NCI-H524 (cell line): ENCODE data around the gene TBC1D2B.

Experiments
- DNase-seq, 2 experiments: peaks; one replicate each; lab custom pipeline; 2025; lab: John Stamatoyannopoulos, UW

The TBC1D2B gene

DNA sequence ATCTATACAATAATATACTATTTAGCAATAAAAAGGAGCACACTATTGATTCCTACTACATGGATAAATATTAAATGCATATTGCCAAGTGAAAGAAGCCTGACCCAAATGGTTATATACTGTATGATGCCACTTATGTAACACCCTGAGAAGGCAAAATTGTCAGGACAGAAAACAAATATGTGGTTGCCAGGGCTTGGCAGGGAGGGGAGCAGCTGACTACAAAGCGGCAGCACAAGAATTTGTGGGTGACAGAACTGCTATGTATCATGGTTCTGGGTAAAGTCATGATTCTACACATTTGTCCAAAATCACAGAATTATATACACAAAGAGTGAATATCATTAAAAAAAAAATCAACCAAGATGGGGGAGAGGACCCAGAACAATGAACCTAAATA, 22.5 kb downstream of the TBC1D2B start:
- no peak for DNase-seq

DNA sequence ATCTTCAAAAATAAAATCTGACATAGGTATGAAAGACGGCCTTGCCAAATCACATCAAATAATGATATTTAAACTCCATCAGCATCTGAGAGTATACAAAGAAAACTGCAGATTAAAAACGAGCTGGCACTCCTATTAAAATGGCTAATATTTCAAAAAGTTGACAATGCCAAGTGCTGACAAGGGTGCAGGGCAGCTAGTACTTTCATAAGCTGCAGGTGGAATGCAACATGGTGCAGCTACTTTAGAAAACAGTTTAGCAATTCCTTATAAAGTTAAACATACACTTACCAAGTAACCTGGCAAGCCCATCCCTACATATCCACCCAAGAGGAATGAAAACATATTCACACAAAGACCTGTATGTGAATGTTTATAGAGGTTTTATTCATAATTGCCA, 23.0 kb downstream of the TBC1D2B start:
- no peak for DNase-seq

DNA sequence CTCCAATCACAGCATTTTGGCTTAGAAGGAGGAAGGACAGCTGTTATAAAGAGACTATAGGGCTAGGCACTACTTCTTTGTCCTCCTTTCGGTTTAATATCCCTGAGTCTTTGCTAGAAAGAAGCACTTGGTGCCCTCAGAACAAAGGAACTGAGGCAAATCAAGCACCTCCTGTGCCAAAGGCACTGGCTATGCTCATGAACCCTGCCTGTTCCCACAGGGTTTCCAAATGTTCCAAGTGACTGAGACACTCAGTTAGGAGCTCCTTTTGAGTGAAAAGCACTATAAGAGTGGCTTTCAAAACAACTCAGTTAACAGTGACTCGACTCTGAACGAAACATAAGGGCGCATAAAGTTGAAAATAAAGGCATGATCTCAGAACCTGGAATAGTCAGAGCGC, 25.0 kb downstream of the TBC1D2B start:
- DNase-seq = no peak

DNA sequence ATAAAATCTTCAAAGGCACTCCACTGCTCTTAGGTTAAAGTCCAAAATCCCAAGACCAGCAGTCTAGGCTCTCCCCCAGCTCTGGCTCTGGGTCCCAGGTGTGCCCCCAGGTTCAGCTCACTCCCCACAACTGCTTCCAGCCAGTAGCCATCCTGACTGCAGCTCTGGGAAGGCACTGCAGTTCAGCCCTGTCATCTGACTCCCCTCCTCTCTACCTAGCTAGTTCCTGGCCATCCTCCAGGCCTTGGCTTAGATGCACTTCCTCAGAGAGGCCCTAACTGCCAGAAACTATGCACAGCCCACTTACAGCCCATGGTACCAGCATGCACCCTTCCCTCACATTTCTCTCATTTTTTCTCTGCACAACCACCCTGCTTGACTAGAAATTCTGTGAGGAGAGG, 25.5 kb downstream of the TBC1D2B start:
- DNase-seq = peak in 1 of 2 experiments; percentile 21

DNA sequence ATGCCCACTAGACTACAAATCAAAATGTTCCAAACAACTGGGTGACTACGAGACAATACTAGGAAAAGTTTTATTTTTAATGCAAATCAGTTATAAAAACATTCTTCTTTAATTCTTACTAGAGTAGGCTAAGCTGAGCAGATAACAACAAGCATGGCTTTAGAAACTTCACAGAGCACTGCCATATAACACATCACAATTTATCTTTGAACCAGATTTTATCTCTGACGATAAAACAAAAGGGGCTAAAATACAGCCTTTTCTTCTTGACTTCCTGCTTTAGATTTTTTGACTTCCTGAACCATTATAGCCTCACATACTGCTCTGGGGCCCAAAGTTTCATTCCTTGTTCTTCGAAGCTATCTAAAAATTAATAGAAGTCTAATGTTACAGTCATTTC, 25.9 kb downstream of the TBC1D2B start:
- DNase-seq = no peak

DNA sequence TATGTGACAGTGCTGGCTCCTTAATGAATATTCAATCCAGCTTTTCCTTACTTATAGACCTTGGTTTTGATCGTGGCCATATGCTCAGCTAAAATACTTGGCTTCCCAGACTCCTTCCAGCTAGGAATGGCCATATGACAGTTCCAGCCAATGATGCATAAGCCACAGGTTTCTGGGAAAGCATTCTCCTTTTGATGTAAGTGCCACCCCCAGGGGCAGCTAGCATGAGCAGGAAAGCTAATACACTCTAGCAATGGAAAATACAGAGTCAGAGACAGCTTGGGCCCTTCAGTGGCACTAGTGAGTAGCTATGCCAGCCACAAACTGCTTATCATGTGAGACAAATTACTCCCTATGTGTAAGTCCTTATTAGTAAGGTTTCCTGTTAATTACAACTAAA, 26.7 kb downstream of the TBC1D2B start:
- peak; percentile 47 to 88 for DNase-seq

DNA sequence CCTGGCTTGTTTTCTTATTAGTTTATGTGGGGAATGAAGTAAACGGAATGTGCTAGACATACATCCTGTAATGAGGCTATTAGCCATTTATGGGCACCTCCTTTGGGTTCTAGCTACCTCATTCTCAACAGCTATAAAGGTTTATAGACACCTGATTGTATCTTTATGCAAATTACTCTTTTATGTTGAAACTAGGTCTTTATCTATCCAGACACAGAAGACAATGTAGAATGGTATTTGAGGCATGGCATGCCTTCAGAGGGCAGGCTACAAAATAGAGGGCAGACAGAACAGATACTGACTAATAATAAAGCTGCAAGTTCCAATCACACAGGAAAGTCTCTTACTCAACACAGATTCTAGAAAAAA, 27.1 kb downstream of the TBC1D2B start:
- DNase-seq = no peak

DNA sequence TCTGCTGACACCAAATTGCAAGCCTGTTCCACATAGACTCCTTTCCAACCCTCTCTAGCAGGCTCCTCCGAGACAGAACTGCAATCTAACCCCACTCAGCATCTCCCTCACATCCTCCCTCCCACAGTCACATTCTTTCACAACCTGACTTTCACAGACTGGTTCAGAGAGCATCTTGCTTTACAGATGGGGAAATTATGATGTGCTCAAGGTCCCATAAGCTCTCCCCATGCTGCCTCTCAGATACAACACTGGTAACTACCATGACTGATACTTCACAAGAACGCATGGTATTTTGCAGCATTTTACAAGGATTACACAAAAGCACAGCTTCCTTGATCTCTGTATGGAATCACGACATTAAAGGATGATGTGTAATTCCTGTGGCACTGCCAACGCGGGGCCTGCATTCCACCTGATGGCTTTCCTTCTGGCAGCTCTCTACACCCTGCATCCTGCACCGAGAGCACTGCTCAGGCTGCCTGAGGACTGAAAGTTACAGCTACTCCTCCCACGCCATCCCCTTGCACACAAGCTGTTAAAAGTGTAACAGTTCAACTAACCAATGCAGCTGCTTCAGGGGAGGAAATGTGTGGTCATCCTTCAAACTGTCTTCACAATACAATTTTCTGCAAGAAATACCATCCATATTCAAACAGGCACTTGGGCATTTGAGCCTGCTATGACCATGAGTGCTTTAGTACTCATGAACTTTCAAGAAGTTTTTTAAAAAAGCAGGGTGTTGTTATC, 27.6 kb downstream of the TBC1D2B start:
- DNase-seq = no peak

DNA sequence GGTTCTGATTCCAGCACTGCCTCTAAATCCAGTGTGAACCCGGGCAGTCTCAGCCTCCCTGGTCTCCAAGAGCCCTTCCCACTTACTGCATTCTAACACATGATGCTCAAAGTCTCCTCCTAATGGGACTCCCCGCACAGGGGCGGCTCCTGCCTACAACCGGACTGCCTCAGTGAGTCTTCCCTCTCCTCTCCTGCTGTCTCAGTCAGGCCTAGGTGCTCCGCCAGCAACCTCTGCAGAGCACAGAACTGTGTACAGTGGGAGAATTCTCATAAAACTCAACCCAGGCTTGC, 28.9 kb downstream of the TBC1D2B start:
- no peak for DNase-seq

DNA sequence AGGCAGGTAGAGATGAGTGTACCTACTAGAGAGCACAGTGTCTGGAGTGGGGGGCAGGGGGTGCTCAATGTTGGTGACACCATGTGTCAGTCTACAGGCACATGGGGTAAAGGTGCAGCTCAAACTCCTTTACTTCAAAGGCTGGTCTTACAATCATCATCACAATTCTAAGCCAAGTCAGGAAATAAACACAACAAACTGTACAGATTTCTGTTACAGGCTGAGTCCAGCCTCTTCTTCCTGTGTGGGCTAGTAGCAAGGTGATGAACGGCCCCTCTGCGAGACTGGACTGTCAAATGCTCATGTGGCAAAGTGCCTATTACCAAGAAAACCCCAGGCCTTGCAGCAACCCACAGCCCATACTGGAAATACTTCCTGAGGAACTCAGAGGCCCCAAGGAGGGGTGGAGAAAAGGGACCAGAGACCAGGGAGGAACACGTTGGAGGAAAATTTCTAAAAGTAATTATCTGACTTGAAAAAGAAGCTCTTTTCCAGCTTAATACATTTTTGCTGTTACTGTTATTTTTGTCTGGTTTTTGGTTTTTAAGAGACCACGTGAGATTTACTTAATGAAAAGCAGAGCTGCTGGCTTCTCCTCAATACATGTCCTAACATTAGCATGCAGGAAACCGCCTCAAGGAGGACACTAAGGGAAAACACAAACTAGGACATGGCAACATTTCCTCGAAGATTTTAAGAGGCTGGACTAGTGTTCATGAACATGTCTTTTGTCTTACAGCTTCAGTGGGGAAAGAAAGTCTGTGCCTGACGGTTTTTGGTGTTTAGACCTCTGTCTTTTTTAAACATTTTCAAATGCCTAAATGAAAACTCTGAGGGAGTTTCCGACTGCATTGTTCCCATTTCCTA, 29.5 kb downstream of the TBC1D2B start:
- DNase-seq = no peak

DNA sequence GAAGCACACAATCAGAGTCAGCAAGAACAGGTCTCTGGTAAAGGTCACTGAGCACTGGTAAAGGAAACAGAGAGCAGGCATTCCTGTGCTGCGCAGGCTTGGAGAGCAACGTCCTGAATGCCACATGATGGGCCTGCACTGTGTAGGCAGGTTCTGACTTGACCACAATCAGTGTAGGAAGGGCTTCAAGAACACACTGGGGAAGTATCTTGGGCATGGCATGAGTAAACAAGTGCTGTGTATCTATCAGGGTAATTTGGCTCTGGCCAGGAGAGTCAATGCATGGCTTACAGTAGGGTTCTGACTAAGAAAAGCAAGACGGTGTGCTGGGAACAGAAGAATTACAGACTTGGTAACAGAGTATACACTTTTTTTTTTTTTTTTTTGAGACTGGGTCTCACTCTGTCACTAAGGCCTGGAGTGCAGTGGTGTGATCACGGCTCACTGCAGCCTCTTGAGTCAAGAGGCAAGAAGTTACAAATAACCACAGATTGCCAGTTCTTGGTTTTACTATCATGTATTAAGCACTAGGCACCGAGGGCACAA, 30.6 kb downstream of the TBC1D2B start:
- no peak for DNase-seq

DNA sequence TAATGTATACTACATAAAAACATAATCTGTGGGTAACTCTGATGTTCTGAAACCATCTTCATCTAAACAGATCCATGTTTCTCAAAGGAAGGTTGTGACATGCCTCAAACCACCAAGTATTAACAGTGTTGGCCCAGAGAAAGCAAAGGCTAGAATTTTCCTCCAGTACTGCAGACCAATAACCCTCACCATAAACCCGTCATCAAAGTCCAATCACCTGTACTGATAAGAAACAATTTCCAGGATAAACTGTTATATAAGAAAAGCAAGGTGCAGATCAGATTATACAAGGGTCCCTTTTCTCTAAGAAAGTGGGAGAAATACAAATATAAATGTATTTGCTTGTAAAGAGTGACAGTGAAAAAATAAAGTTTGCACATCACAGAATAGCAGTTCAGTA, 32.3 kb downstream of the TBC1D2B start:
- DNase-seq = no peak

DNA sequence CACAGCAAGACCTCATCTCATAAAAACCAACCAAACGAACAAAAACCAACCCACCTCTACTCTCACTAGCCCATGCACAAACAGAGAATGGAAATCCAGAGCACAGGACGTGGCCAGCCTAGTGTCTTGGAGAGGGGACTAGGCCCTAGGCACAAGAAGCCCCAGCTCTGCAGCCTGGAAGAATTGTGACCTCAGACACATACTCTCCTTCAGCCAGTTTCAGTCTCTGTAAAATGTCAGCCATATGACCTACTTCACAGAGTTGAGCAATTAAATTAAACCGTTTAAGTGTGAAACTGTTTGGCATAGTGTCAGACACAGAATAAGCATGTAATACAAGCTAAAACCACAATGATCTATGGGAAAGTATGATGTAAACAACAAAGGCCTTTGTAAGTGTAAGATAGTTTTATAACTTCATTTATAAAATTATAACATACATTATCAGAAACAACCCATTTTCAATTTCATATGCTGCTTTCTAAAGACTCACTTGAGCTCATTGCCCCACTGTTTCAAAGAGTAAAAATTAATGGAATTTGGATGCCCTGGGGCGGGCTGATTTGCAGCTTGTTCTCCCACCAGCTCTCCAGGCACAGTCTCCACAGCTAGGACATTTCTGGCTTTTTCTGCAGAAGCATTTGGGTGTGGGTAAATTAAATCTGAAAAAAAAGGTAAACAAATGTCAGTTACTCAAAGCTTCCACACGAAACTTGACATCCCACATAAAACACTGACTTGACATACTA, 32.9 kb downstream of the TBC1D2B start:
- no peak for DNase-seq

DNA sequence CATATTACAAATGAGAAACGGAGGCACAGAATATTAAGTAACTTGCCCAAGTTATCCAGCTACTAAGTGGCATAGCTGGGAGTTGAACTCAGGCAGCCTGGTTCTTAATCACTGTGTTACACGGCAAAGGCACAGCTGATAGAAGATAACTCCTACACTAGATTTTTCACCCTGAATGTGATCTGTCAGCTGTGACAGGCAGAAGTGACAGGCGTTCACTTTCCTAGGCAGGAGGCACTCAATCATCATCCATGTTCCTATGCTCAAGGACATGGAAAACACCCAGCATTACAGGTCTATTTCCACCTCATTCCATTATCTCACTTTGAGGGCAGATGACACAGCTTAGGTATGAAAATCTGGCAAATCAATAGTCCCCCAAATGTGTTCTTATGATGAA, 35.6 kb downstream of the TBC1D2B start:
- no peak for DNase-seq

DNA sequence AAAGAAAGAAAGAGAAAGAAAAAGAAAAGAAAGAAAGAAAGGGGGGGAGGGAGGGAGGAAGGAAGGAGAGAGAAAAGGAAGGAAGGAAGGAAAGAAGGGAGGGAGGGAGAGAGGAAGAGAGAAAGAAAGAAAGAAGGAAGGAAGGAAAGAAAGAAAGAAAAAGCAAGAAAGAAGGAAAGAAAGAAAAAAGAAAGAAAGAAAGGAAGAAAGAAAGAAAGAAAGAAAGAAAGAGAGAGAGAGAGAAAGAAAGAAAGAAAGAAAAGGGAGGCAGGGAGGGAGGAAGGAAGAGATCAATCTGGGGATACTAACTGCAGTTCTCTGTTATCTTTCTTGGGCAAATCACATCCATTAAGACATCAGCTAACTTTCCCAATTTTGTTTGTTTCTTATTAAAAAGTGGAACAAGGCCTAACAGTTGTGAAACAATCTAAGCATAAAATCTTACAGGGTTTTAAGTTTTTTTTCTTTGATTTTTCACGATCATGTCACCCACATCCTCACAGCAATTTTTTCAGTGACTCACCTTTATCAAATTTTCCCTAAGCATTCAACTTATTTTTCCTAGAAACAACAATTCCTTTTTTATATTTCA, 36.8 kb downstream of the TBC1D2B start:
- DNase-seq = no peak

DNA sequence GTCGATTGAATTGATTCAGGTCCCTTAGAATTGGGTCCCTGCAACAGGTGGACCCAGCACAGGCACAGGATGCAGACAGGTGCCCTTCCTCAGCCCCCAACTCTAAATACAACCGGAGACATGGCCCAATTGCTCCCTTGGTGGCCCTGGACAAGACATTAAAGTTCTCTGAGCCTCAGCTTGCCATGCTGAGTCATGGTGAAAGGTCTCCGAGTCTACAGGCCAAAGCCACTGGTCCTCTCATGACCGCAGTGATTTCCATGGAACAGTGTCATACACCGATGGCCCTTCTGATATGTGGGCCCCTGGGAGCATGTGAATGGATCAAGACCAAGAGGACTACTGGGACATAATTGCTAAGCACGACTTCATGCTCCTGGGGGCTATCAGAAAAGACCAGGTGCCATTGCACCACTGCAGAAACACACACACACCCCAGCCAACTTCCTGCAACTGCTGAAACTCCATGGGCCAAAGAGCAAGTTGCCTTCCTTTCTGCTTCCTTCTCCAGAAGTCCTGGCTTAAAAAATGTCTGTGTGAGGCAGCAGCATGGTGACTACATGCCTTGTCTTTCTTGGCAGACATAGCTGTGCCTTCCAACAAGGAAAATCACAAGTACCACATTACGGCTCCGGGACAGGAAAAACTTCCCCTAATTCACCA, 38.8 kb downstream of the TBC1D2B start:
- DNase-seq = no peak

DNA sequence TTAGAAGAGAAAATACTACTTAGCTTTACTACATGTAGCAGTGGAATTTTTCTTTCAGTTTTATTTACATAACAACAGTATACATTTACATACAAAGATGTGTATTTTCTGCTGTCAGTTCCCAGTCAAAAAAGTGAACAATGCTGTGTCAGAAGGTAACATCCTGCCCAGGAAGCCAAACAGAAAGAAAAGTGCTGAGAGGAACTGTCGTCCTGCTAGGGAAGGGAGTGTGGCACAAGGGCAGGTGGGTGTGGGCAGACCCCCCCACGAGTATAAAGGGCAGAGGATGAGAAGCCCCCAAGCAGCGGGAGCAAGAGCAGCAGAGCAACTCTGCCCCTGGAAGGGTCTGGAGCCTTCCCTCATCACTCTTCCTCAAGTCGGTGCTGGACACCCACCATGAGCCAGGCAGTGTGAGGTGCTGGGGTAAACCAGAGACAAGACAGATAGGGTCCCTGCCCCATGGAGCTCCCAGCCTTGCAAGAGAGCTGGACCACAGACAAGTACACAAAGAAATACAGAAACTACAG, 39.7 kb downstream of the TBC1D2B start:
- DNase-seq = no peak

DNA sequence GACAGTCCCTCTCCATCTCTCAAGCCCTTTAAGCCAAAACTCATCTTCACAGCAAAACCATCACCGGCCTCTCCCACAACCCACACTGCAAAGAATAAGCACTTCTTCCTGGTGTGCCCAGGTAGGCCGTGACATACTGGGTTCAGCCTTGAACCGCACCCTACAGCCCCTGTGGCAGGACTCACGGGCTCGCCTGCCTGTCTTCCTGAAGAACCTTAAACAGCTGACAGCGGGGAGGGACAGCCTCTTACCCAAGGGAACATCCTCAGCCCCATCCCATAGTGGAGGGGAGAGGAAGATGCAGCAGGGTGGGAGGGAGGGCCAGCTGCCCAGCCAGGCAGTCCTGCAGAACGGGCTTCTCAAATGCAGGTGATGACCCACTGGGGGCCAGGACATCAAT, 40.2 kb downstream of the TBC1D2B start:
- DNase-seq = no peak

DNA sequence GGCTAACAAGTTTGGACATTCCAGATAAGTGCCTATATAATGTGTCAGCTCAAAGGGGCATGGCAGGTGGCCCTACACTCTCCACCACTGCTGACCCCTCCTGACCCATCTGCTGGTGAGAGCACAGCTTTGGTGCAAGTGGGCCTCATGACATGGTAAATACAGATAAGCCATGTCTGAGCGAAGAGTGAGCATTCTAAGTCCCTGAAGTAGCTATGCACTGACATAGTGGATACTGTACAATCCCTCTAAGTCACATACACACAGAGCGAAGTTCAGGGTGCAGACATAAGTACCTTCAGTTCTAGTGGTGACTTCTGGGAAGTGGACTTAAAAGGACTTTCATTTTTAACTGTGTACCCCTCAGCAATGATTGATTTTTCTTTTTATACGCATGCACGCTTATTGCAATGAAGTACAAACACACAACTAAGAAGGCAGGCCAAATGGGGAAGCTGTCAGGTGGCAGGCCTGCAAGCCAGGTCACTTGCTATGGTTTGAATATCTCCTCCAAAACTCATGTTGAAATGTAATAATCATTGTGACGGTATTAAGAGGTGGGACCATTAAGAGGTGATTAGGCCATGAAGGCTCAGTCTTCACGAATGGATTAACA, 41.5 kb downstream of the TBC1D2B start:
- DNase-seq = peak in 1 of 2 experiments; percentile 50

DNA sequence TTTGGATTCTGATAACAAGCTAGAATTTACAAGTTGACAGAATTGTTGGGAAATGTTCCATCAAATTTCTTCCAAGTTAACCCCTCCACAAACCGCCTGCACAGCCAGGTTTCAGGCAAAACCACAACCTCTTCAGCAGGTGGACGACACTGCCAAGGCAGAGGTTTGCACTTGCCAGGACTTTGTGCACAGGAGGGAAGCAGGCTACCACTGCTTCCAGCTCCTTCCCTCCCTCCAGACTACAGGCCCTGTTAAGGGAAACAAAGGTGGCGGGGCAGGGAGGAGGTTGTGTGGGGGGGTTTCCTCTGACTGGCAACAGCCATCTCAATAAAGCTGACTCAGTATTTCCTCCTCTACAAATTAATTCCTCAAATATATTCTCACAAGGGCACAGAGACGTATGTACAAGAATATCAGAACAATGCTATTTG, 42.2 kb downstream of the TBC1D2B start:
- DNase-seq = no peak
